SH-SY5Y (cell line): Measurements from ENCODE around the gene NKAIN1.

Source experiments
- GATA2 ChIP-seq: IDR thresholded peaks from 2 replicates; pipeline ENCODE4 v1.6.1; 2011; ENCODE audit warnings: mild to moderate bottlenecking, low read depth, low read length
- GATA3 ChIP-seq: IDR thresholded peaks from 2 replicates; pipeline ENCODE4 v1.6.1; 2011; ENCODE audit warnings: low read depth, mild to moderate bottlenecking, low read length, moderate library complexity

GRCh38 chr1:31289021-31289420, 49.3 kb upstream of the NKAIN1 start:
- TF ChIP-seq GATA2 (no peak), GATA3 (no peak)
